PFSK-1 (cell line): ENCODE data around the gene KSR1.

ENCODE experiments used
- REST ChIP-seq, 2 experiments: IDR thresholded peaks; 2 replicates each; pipeline versions ENCODE4 v1.6.1 to v1.8.0; 2011 to 2012; ENCODE audit warnings: low read depth in 2 of 2, low read length in 2 of 2, control low read depth in 1 of 2, inconsistent platforms in 1 of 2, mild to moderate bottlenecking in 1 of 2, moderate library complexity in 1 of 2; ENCODE audit not compliant: insufficient read depth in 1 of 2
- SIN3A ChIP-seq: IDR thresholded peaks from 2 replicates; pipeline ENCODE4 v1.6.1; 2012; ENCODE audit warnings: mild to moderate bottlenecking, low read length, moderate library complexity, borderline replicate concordance; ENCODE audit not compliant: insufficient read depth
- TAF1 ChIP-seq: IDR thresholded peaks from 2 replicates; pipeline ENCODE4 v1.6.1; 2012; ENCODE audit warnings: low read length, control low read depth, borderline replicate concordance; ENCODE audit not compliant: insufficient read depth

GRCh38 chr17:27559506-27560481 is 103.5 kb downstream of the KSR1 start:
- TF ChIP-seq TAF1: peak; percentile 41; the same call in 1 of the 2 replicates
- TF ChIP-seq REST (IDR thresholded peaks at IDR 0.05; ENCODE audit: insufficient read depth in 1 of 2, low read depth in 2 of 2, low read length in 2 of 2): peak in 1 of 2 experiments; percentile 22; a peak in 1 of 4 replicates
- TF ChIP-seq SIN3A: no peak
